NCI-H2107 (cell line): ENCODE results near the gene ZNF880.
"Not testable (repeated sequence)": the region's sequence is repeated elsewhere in the genome, so short reads cannot be mapped to it uniquely, and the experiment has no call there.

Experiments
- DNase-seq: peaks from one replicate; lab custom pipeline; 2025; lab: John Stamatoyannopoulos, UW

ZNF880 gene

DNA sequence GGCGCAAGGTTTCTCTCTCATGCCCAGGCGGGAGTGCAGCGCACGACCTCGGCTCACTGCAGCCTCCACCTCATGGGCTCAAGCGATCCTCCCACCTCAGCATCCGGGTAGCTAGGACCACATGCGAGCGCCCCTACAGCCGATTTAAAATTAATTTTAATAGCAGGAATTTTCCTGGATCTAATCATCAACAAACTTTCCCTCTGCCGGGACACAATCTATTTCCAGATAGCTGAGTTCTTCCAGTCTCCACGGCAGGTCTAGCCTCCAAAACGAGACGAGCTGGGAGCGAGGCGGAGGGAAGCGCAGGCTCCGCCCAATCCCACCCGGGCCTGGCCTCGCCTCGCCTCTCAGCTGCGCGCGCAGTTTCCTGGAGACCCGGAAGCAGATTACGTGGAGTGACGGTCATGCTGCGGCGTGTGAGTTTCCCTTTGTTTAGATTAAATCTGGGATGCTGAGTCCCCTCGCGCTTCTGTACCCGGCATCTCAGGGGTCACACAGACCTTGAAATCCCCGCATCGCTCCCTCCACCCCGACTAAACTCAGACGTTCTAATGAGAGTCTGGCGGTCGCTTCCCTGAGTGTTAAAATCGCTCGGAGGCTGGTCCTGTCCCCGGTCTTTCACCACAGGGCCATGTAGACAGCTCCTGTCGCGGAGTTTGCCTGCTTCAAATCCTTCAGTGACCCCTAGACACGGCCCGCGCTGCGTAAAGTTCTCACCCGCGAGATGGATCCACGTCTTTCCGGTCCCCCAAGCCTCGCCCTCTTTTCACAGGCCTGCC, at the start of gene ZNF880:
TSS of gene ZNF880 (plus strand) at position 365 of the 782 bp plus-strand sequence. CDS start at position 408, 43 bp downstream.
- peak; percentile 12 for DNase-seq

DNA sequence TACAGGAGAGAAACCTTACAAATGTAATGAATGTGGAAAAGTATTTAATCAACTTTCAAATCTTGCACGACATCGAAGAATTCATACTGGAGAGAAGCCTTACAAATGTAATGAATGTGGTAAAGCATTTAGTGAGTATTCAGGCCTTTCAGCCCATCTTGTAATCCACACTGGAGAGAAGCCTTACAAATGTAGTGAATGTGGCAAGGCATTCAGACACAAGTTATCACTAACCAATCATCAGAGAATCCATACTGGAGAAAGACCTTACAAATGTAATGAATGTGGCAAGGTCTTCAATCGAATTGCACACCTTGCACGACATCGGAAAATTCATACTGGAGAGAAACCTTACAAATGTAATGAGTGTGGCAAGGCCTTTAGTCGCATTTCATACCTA, 47.3 kb upstream of the ZNF880 start:
- DNase-seq = no peak

DNA sequence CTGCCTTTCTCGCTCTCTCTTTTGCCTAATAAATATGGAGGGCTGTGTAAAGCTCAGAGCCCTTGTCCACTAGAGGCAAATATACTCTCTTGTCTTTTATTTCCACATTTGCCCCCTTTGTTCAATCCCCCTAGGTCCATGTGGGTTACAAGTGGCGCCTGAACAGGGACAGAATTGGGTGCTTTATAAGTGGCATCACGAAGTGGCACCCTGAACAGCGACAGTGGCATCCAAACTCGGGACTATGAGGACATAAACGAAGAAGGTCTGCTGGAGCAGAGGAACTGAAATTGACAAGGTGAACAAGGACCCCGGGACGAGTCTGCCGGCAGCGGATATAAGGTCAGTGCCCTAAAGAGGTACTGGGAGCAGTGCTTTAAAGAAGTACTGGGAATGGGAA, 38.0 kb upstream of the ZNF880 start:
- DNase-seq = no peak

DNA sequence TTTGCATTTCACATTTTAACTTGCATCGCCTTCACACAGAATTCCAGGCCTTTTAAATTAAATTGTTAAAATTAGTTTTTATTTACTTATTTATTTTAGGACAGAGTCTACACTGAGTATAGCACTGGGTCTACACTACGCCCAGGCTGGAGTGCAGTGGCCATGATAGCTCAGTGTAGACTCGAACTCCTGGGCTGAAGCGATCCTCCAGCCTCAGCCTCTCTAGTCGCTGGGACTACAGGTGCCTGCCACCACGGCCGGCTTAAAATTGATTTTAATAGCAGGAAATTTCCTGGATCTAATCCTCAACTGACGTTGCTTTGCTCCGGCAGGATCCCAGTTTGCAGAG, 34.0 kb upstream of the ZNF880 start:
- DNase-seq = no peak

DNA sequence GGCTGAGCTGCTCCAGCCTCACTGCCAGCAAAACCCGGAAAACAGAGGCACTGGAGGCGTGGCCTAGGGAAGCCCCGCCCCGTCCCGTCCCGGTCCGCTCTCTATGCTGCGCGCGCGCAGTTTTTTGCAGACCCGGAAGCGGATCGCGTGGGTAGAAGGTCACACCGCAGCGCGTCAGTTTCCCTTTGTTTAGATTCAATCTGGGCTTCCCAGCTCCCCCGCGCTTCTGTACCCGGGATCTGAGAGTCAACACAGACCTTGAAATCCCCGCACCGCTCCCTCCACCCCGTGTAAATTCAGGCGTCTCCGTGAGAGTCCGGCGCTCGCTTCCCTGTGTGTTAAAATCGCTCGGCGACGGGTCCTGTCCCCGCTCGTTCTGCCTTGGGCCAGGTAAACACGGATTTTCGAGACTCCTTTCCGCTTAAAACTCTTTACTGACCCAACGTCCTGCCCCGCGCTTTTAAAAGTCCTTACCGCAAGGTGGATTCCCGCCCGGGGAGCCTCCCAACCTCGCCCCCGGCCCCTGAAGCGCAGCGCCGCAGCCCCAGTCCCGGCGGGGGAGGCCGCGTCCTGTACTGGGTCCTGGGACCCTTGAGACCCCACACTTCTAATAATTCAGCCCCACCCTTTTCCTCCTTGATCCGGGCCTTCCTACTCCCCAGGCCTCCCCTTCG, 33.5 kb upstream of the ZNF880 start, which contains the start of gene ZNF610:
TSS of gene ZNF610 (plus strand) at position 127 of the 674 bp plus-strand sequence. CDS start 12,930 bp downstream, outside the sequence.
- DNase-seq = peak; percentile 65

DNA sequence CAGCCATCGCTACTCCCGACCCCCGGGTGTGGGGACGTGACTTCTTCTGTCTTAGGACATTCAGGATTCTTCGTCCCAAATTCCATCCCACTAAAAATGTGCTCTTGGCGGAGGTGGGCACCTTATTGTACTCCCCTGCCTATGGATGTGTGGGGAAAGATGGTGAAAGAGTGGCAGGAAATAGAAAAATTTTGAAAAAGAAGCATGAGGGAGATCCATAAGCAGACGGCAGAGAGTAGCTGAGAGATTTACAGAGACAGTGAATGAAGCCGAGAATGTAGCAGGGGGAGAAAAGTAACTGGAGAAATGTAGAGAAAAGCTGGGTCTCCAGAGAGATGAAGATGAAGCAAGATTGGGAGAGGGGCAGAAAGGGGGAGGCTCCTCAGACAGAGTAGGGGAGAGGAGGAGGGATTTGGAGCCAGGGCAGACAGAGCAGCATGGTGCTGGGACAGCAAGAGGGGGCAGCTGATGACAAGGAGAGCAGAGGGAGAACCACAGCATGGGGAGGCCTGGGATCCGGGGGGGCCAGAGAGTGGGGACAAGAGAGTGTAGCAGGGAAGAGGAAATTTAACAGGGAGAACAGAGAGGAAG, 32.8 kb upstream of the ZNF880 start:
- no peak for DNase-seq

DNA sequence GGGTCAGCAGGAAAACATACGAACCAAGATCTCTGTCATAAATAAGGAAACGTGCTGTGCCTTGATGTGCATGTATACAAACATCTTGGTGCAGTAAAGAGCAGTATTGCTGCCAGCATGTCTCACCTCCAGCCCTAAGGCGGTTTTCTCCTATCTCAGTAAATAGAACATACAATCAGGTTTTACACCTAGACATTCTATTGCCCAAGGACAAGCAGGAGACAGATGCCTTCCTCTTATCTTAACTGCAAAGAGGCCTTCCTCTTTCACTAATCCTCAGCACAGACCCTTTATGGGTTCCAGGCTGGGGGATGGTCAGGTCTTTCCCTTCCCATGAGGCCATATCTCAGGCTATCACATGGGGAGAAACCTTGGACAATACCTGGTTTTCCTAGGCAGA, 30.7 kb upstream of the ZNF880 start:
- DNase-seq = not testable (repeated sequence)

DNA sequence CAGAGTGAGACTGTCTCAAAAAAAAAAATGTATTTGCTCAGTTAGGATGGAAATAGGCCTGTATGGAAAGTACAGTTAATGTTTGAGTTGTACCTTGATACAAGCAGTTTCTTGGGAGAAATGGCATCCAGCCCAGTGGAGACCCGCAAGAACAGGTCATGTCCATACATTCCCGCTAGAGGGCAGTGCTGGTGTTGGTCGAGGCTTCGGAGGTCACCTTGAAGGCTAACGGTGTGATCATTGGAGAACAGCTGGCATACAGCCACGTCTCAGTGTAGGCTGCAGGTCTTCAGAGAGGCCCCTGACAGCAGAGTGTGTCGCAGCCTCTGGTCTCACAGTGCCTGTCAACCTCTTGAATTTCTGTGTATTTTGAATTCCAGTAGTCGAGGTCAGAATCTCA, 26.2 kb upstream of the ZNF880 start:
- no peak for DNase-seq

DNA sequence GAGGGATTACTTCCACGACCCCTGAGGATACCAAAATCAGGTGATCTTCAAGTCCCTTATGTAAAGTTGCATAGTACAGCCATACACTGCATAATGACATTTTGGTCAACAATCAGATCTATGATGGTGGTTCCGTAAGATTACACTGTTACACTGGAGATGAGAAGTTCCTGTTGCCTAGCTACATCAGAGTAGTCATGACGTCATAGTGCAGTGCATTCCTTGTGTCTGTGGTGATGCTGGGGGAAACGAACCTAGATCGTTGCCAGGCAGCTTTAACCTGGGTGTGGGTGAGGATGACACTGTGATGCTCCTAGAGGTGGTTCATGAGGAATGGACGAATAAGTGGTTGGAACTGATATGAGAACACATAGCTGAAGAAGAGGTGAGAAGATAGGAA, 24.6 kb upstream of the ZNF880 start:
- no peak for DNase-seq

DNA sequence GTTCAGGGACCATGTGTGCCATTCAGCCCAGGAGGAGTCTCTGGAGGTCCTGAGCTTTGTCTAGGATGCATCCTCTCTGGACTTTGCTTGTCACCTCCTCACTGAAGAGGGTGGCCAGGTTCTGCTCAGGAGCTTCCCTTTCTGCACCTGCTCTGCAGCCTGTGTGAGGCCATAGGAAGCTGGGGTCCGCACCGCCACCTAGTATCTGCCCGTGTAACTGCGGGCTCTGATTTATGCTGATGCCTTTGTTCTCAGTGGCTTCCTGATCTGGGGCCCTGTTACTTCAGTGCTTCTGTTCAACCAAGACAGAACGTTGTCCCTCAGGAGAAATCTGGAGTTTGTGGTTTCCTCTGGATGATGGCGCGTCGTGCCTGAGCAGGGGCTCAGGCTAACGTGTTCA, 18.2 kb upstream of the ZNF880 start:
- no peak for DNase-seq

DNA sequence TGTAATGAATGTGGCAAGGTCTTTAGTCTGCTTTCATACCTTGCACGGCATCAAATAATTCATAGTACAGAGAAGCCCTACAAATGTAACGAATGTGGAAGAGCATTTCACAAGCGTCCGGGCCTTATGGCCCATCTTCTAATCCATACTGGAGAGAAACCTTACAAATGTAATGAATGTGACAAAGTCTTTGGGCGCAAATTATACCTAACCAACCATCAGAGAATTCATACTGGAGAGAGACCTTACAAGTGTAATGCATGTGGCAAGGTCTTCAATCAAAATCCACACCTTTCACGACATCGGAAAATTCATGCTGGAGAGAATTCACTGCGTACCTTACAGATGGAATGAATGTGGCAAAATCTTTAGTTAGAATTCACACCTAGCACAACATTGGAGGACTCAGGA, 3.3 kb upstream of the ZNF880 start:
- no peak for DNase-seq

DNA sequence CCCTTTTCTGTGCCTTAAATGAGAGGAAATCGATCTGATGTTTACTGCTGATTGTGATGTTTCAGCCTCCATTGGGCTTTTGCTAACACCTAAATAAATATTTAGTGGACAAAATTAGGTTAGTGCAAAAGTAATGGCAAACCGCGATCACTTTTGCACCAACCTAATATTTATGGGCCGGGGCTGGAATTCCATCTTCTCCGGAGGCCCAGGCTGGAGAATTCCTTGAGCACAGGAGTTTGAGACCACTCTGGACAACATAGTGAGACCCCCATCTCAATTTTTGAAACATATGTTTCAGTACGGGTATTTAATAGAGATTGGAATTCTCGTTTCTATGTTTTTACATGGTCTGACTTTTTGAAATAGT, 603 bp downstream of the ZNF880 start:
- no peak for DNase-seq

DNA sequence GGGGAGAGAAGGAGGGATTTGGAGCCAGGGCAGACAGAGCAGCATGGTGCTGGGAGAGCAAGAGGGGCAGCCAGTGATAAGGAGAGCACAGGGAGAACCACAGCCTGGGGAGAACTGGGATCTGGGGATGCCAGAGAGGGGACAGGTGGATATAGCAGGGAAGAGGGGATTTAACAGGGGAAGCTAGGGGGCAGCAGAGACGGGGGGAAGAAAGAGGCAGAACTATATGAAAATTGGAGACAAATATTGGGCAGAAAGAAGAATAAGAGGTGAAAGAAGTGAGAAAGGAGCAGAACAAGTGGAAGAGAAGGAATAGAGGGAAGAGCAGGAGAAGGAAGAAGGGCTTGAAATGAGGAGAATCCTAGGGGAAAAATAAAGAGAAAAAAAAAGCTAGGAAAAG, 21.4 kb downstream of the ZNF880 start:
- no peak for DNase-seq

DNA sequence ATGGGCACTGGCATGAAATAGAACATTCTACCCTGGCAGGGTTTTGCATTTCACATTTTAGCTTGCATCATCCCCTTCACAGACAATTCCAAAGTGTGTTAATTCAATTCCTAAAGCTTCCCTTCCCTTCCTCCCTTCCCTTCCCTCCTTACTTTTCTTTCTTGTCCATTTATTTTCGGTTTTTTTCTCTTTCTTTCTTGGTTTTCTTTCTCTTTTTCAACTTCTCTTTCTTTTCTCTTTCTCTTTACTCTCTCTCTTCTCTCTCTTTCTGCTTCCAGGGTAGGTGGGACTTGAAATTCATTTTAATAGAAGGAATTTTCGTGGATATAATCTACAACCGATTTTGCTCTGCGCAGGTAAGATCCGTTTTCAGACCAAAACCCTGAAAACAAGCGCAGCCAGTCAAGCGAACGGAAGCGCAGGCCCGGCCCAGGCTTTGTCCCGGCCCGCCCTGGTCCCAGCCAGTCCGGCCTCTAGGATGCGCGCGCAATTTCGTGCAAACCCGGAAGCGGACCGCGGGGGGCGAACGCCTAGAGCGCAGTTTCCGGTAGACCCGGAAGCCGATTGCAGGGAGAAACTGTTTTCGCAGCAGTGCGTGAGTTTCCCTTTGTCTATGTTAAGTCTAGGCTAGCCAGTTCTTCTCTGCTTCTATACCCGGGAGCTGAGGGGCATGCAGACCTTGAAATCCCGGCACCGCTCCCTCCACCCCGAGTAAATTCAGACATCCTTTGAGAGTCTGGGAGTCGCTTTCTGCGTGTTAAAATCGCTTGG, 27.8 kb downstream of the ZNF880 start, which contains the start of gene ZNF528:
TSS of gene ZNF528 (plus strand) at position 540 of the 771 bp plus-strand sequence. CDS start 4,165 bp downstream, outside the sequence.
- DNase-seq = peak; percentile 63

DNA sequence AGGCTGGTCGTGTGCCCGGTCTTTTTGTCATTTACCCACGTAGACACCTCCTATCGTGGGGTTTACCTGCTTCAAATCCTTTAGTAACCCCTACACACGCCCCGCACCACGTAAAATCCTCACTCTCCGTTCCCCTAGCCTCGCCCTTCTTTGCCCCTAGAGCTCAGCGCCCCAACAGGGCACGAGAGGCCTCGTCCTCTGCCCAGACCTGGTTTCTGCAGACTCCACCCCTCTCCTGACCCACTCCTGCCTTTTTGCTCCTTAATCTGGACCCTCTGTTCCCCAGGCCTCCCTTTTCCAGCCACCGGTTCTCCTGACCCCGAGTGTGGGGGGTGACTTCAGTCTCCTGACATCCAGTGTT, 28.3 kb downstream of the ZNF880 start:
- DNase-seq = no peak

DNA sequence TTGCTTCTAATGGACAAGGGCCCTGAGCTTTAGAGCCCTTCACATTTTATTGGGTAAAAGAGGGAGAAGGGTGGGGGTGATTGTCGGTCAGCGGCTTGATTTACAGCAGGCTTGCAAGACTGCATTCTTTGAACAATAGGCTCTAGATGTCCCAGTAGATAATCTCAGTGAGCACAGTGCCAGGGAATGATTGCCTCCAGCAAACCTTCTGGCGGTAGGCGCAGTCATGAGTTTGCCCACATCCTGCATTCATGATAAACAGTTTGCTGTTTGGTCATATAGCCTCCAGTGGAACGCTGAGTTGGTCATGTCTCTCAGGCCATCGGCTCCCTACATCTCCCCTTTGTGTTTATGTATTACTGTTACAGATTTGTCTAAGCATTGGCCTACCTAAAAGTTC, 40.6 kb downstream of the ZNF880 start:
- no peak for DNase-seq

DNA sequence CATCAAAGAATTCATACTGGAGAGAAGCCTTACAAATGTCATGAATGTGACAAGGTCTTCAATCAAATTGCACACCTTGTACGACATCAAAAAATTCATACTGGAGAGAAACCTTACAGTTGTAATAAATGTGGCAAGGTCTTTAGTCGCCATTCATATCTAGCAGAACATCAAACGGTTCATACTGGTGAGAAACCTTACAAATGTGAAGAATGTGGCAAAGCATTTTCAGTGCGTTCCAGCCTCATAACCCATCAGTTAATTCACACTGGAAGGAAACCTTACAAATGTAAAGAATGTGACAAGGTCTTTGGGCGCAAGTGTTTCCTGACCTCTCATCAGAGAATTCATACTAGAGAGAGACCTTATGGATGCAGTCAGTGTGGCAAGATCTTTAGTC, 46.0 kb downstream of the ZNF880 start:
- no peak for DNase-seq

DNA sequence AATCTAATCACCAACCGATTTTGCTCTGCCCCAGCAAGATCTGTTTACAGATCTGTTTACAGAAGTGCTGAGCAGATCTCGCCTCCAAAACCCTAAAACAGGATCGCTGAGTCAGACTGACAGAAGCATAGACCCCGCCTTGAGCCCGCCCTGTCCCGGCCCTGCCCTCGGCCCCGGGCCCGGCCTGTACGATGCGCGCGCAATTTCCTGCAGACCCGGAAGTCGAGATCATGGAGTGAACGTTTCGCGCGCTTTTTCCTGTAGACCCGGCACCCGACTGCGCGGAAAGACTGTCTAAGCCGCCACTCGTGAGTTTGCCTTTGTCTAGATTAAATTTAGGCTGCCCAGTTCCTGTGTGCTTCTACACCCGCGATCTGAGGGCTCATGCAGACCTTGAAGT, 59.2 kb downstream of the ZNF880 start, which contains the start of gene ZNF534:
TSS of gene ZNF534 (plus strand) at position 212 of the 400 bp plus-strand sequence. CDS start 2,327 bp downstream, outside the sequence.
- DNase-seq = no peak
